Activated T-cell treated with anti-CD3 and anti-CD28 coated beads, Interleukin-2, amount 50 U/mL, for 4 hours (primary cell): Measurements from ENCODE around the gene TNFRSF17. TPM values are rescaled to one million over a fixed set of nuclear protein-coding genes. Genes with fewer than 3 reads are reported as not detected.

Source experiments
- ATAC-seq, 2 donors: fragments of 200-7000 bp; cut with Tn5 transposase; one replicate each; pipeline ENCODE4 v1.10.0; 2021
- DNase-seq: peaks from one replicate; pipeline ENCODE4 v3.0.0-alpha.2; 2020
- H3K27me3 Mint-ChIP-seq: one replicate; pipeline ENCODE4 v1.8.0; 2021; ENCODE audit warnings: low read depth, mixed read lengths
- H3K36me3 Mint-ChIP-seq: one replicate; pipeline ENCODE4 v1.8.0; 2022; ENCODE audit warnings: mixed read lengths; ENCODE audit not compliant: insufficient read depth
- H3K4me1 Mint-ChIP-seq: one replicate; pipeline ENCODE4 v1.8.0; 2021; ENCODE audit warnings: low read depth, mixed read lengths
- H3K4me3 Mint-ChIP-seq: one replicate; pipeline ENCODE4 v1.8.0; 2021; ENCODE audit warnings: mild to moderate bottlenecking, moderate library complexity, mixed read lengths
- H3K9me3 Mint-ChIP-seq: one replicate; pipeline ENCODE4 v1.8.0; 2021; ENCODE audit warnings: mixed read lengths
- total RNA-seq, 3 donors: library from RNA; stranded (reverse); gene quantifications; one replicate each; pipeline ENCODE4 v1.2.1, GENCODE V29; 2021

Gene TNFRSF17
- total RNA-seq, 3 donors from 2014 or later: not detected

DNA sequence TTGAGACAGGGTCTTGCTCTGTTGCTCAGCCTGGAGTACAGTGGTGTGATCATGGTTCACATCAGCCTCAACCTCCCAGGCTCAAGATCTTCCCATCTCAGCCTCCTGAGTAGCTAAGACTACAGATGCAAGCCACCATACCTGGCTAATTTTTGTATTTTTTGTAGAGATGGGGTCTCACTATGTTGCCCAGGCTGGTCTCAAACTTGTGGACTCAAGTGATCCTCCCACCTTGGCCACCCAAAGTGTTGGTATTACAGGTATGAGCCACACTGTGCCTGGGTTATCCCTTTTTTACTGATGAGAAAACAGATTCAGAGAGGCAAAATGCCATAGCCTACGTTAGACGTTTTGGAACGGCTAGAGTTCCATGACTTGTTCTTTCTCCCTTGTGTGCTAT is 41.6 kb downstream of the TNFRSF17 start:
- peaks cover 17% of the 10 kb centered on the region for H3K4me1 Mint-ChIP-seq
- no peaks in the 10 kb centered on the region for H3K9me3 Mint-ChIP-seq
- DNase-seq (no peak), ATAC-seq (no peak)
- H3K4me3 Mint-ChIP-seq: no peak overlapping the region
- peaks cover 6% of the 10 kb centered on the region for H3K36me3 Mint-ChIP-seq
- no peaks in the 10 kb centered on the region for H3K27me3 Mint-ChIP-seq

DNA sequence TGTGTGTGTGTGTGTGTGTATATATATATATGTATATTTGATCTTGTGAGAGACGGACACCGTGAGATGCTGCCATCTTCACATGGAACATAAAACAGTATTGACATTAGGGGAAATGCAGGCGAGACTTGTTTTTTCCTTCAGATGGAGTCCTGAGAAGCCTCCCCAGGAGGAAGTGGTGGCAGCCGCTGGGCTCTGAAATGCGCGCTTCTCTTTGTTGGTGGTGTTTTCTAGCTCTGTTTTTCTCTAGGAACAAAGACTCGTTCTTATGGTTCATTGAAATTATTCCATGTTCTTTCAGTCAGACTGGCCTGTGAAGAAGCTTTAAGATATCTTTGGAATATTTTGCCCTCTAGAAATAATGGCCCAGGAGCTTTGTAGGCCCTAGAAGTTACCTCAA is 44.5 kb downstream of the TNFRSF17 start:
- no peak for ATAC-seq
- Mint-ChIP-seq H3K4me3 (no peak overlapping the region), H3K4me1 (peaks cover 17% of the 10 kb centered on the region), H3K36me3 (peaks cover 9% of the 10 kb centered on the region), H3K9me3 (no peaks in the 10 kb centered on the region), H3K27me3 (no peaks in the 10 kb centered on the region)
- no peak for DNase-seq

DNA sequence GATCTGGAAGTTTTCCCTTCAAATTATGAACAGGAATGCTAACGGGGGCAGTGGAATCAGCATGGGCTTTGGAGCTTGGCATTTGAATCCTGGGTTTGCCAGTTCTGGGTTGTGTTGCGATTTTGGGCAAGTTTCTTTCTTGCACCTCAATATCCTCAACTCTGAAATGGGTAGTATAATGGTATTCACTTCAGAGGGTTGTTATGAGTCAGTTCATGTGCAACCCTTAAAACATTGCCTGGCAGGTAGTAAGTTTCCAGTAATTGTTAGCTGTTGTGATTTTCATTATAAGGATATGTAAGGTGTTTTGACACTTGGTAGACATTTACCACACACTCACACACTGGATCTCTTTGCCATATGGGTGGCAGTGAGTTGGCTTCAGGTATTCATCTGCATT is 44.9 kb downstream of the TNFRSF17 start:
- no peaks in the 10 kb centered on the region for H3K9me3 Mint-ChIP-seq
- DNase-seq: no peak
- H3K36me3 Mint-ChIP-seq: peaks cover 9% of the 10 kb centered on the region
- H3K4me3 Mint-ChIP-seq: no peak overlapping the region
- no peak for ATAC-seq
- H3K4me1 Mint-ChIP-seq: peaks cover 17% of the 10 kb centered on the region
- H3K27me3 Mint-ChIP-seq: no peaks in the 10 kb centered on the region

DNA sequence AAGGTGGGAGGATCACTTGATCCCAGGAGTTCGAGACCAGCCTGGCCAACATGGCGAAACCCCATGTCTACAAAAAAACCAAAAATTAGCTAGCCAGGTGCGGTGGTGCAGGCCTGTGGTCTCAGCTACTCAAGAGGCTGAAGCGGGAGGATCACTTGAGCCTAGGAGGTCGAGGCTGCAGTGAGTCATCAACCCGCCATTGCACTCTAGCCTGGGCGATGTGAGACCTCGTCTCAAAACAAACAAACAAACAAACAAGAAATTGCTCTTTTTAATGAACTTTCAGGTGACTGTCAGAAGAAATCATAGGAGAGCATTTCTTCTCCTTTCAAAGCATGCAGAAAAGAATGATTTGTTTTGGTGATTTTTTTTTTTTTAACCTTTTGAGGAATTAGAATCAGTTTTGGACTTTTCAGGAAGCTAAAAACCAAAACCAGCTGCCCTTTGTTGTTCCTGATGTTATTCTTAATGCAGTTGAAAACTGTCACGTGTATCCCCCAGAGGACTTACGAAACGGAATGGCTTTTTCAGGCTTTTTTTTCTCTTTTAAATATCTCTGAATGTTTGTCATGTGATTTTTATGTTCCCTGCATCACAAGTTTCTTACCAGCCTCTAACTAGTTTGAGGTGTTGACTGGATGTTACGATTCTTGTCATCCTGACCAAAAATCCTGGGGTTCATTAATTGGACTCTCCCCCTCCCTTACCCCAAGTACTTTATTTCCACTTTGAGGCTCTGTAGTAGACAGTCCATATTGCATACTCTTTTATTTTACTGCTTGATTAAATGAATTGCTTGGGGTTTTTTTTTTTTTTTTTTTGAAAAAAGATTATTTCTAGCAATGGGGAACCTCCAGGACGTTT is 45.6 kb downstream of the TNFRSF17 start:
- Mint-ChIP-seq H3K4me1 (peaks cover 17% of the 10 kb centered on the region), H3K36me3 (peaks cover 6% of the 10 kb centered on the region), H3K4me3 (no peak overlapping the region), H3K9me3 (no peaks in the 10 kb centered on the region), H3K27me3 (no peaks in the 10 kb centered on the region)
- ATAC-seq: no peak
- no peak for DNase-seq

DNA sequence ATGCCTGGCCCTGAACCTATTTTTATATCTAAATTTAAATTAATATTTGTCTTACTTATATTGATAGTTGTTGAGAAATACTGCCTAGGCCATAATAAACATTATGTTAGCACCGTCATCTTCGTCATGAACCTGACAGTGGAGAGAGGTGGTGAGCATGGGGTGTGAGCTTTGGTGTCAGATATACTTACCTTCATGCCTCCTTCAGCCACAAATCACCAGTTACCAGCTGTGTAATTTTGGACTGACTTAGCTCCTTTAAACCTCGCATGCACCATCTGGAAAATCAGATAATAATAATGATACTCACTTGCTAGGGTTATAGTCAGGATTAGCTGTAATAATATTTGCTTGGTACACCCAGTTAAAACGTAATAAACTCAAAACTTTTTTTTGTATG is 46.6 kb downstream of the TNFRSF17 start:
- peaks cover 17% of the 10 kb centered on the region for H3K4me1 Mint-ChIP-seq
- ATAC-seq (no peak), DNase-seq (no peak)
- no peaks in the 10 kb centered on the region for H3K27me3 Mint-ChIP-seq
- no peak overlapping the region for H3K4me3 Mint-ChIP-seq
- peaks cover 6% of the 10 kb centered on the region for H3K36me3 Mint-ChIP-seq
- no peaks in the 10 kb centered on the region for H3K9me3 Mint-ChIP-seq

DNA sequence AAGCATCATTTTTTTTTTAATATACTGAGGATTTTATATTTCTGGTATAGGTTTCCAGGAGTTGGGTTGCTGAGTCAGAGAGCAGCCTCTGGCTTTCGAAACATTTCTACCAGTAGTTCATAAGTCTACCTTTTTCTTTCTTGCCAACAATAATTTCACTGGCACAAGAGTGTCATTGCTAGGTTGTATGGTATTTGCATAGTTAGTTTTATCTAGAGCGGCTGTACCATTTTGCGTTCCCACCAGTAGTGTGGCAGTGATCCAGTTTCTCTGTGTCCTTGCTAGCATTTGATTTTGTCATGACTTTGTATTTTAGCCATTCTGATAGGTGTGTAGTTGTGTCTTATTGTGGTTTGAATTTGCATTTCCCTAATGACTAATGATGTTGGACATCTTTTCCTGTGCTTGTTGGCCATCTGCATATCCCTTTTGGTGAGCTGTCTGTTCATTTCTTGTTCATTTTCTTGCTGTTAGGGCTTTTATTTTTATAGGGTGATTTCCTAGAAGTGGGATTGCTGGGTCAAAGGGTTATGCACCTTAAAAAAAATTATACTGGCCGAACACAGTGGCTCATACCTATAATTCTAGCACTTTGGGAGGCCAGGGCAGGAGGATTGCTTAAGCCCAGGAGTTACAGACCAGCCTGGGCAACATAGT is 51.4 kb downstream of the TNFRSF17 start:
- H3K4me1 Mint-ChIP-seq: no peaks in the 10 kb centered on the region
- no peaks in the 10 kb centered on the region for H3K27me3 Mint-ChIP-seq
- no peaks in the 10 kb centered on the region for H3K9me3 Mint-ChIP-seq
- H3K4me3 Mint-ChIP-seq: no peak overlapping the region
- DNase-seq: no peak
- no peak for ATAC-seq
- H3K36me3 Mint-ChIP-seq: peaks cover 3% of the 10 kb centered on the region

DNA sequence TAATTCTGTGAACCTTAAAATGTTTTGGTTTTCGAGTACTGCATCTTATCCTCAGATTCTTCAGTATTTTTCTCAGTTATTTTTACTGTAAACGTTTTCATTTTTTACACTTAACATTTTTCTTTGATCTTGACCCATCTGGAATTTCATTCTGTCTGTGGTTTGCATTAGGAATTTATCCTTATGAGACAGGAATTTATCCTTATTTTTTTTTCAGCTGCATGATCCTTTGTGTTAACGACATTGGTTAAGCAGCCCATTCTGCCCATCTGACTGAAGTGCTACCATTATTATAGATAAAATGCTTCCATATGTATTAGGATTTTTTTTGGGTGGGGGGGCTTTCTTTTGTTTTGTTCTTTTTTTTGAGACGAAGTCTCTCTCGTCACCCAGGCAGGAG is 52.5 kb downstream of the TNFRSF17 start:
- ATAC-seq (no peak), DNase-seq (no peak)
- no peak overlapping the region for H3K4me3 Mint-ChIP-seq
- H3K9me3 Mint-ChIP-seq: no peaks in the 10 kb centered on the region
- H3K27me3 Mint-ChIP-seq: no peaks in the 10 kb centered on the region
- no peaks in the 10 kb centered on the region for H3K4me1 Mint-ChIP-seq
- H3K36me3 Mint-ChIP-seq: no peaks in the 10 kb centered on the region

Other genes with a start within 250 kb of the TNFRSF17 start
- 10 to 100 TPM; 34.3 to 39.0 (median 35.5) TPM for gene TXNDC11, start 222.4 kb upstream of the TNFRSF17 start, total RNA-seq
- gene ZC3H7A, start 168.0 kb upstream of the TNFRSF17 start, total RNA-seq: 10 to 100 TPM; 33.3 to 39.7 (median 38.4) TPM
- gene RSL1D1, start 113.7 kb upstream of the TNFRSF17 start, total RNA-seq: 100 to 1,000 TPM; 464 to 500 (median 484) TPM
- gene GSPT1, start 49.3 kb upstream of the TNFRSF17 start, total RNA-seq: 100 to 1,000 TPM; 266 to 281 (median 276) TPM
- 10 to 100 TPM in 1 of 3 donors, 1 to 10 TPM in 2; 4.3 to 11.7 (median 6.2) TPM for gene NPIPB2, start 23.2 kb upstream of the TNFRSF17 start, total RNA-seq
- gene SNX29, start 11.5 kb downstream of the TNFRSF17 start, total RNA-seq: 10 to 100 TPM in 1 of 3 donors, 1 to 10 TPM in 2; 8.3 to 10.6 (median 9.8) TPM